ENCODE data around the gene KRTAP5-5. TPM values are rescaled to one million over a fixed set of nuclear protein-coding genes. Genes with fewer than 3 reads are reported as not detected.

Gene KRTAP5-5
- total and polyA plus RNA-seq, 2 of the 13 experiments (the other 11 are each of a cell fraction or from before 2014, with no cell fraction given), result not detected

DNA sequence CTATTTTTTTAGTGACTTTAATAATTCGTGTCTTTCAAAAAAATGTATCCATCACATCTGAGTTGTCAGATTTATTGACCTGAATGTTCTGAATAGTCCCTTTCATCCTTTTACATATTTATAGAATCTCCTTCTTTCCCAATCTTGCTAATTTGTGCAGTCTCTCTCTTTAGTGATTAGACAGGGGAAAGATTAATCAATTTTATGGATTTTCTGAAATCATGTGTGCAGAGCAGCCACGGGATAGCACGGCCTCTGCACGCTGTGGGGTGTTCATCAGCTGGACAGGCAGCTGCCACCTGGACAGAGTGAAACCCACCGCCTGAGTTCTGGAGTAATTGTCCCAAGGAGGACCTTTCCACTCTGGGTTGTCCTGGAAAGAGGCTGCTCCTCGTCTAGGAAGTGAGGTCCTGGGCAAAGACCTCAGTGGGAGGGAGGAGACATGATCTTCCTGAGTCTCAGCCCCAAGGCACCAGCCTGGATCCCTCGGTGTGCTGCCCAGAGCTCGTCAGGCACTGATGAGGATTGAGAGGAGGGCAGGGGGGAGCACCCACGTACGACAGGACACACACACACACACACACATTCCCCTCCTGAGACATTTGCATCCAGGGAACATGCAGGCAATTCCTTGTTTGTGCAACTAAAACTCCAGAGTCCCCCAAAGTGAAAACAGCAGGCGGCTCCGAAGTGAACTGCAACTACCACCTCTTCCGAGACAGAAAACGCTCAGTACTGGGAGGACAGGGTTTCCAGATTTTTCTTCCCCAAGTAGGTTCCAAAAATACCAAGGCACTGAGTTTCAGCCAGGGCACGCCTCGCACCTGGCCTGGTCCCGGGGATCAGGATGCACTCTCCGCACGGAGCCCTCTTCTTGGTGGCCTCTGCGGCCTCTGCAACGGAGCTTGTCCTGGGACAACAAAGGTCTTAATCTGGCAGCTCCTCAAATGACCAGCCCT lies 44.9 kb downstream of the KRTAP5-5 start (continued):
- TF ChIP-seq, protein P1, sequence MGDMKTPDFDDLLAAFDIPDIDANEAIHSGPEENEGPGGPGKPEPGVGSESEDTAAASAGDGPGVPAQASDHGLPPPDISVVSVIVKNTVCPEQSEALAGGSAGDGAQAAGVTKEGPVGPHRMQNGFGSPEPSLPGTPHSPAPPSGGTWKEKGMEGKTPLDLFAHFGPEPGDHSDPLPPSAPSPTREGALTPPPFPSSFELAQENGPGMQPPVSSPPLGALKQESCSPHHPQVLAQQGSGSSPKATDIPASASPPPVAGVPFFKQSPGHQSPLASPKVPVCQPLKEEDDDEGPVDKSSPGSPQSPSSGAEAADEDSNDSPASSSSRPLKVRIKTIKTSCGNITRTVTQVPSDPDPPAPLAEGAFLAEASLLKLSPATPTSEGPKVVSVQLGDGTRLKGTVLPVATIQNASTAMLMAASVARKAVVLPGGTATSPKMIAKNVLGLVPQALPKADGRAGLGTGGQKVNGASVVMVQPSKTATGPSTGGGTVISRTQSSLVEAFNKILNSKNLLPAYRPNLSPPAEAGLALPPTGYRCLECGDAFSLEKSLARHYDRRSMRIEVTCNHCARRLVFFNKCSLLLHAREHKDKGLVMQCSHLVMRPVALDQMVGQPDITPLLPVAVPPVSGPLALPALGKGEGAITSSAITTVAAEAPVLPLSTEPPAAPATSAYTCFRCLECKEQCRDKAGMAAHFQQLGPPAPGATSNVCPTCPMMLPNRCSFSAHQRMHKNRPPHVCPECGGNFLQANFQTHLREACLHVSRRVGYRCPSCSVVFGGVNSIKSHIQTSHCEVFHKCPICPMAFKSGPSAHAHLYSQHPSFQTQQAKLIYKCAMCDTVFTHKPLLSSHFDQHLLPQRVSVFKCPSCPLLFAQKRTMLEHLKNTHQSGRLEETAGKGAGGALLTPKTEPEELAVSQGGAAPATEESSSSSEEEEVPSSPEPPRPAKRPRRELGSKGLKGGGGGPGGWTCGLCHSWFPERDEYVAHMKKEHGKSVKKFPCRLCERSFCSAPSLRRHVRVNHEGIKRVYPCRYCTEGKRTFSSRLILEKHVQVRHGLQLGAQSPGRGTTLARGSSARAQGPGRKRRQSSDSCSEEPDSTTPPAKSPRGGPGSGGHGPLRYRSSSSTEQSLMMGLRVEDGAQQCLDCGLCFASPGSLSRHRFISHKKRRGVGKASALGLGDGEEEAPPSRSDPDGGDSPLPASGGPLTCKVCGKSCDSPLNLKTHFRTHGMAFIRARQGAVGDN (CRISPR knock-in tag; IDR thresholded peaks at IDR 0.05), result peak; percentile 94
- TF ChIP-seq, protein P2, sequence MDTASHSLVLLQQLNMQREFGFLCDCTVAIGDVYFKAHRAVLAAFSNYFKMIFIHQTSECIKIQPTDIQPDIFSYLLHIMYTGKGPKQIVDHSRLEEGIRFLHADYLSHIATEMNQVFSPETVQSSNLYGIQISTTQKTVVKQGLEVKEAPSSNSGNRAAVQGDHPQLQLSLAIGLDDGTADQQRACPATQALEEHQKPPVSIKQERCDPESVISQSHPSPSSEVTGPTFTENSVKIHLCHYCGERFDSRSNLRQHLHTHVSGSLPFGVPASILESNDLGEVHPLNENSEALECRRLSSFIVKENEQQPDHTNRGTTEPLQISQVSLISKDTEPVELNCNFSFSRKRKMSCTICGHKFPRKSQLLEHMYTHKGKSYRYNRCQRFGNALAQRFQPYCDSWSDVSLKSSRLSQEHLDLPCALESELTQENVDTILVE (CRISPR knock-in tag; IDR thresholded peaks at IDR 0.05), result no peak
- TF ChIP-seq, protein P3, sequence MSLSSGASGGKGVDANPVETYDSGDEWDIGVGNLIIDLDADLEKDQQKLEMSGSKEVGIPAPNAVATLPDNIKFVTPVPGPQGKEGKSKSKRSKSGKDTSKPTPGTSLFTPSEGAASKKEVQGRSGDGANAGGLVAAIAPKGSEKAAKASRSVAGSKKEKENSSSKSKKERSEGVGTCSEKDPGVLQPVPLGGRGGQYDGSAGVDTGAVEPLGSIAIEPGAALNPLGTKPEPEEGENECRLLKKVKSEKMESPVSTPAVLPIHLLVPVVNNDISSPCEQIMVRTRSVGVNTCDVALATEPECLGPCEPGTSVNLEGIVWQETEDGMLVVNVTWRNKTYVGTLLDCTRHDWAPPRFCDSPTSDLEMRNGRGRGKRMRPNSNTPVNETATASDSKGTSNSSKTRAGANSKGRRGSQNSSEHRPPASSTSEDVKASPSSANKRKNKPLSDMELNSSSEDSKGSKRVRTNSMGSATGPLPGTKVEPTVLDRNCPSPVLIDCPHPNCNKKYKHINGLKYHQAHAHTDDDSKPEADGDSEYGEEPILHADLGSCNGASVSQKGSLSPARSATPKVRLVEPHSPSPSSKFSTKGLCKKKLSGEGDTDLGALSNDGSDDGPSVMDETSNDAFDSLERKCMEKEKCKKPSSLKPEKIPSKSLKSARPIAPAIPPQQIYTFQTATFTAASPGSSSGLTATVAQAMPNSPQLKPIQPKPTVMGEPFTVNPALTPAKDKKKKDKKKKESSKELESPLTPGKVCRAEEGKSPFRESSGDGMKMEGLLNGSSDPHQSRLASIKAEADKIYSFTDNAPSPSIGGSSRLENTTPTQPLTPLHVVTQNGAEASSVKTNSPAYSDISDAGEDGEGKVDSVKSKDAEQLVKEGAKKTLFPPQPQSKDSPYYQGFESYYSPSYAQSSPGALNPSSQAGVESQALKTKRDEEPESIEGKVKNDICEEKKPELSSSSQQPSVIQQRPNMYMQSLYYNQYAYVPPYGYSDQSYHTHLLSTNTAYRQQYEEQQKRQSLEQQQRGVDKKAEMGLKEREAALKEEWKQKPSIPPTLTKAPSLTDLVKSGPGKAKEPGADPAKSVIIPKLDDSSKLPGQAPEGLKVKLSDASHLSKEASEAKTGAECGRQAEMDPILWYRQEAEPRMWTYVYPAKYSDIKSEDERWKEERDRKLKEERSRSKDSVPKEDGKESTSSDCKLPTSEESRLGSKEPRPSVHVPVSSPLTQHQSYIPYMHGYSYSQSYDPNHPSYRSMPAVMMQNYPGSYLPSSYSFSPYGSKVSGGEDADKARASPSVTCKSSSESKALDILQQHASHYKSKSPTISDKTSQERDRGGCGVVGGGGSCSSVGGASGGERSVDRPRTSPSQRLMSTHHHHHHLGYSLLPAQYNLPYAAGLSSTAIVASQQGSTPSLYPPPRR (CRISPR knock-in tag; IDR thresholded peaks at IDR 0.05; ENCODE audit: borderline replicate concordance), result no peak
- 0 out of 2 replicates have a peak, but pooled peaks have one; percentile 63 for TF ChIP-seq MED13 (CRISPR knock-in tag; IDR thresholded peaks at IDR 0.05)
- peak; percentile 90 for TF ChIP-seq KAT2B (IDR thresholded peaks at IDR 0.05; ENCODE audit: borderline replicate concordance, low read depth, low read length)
- TF ChIP-seq, protein P4, sequence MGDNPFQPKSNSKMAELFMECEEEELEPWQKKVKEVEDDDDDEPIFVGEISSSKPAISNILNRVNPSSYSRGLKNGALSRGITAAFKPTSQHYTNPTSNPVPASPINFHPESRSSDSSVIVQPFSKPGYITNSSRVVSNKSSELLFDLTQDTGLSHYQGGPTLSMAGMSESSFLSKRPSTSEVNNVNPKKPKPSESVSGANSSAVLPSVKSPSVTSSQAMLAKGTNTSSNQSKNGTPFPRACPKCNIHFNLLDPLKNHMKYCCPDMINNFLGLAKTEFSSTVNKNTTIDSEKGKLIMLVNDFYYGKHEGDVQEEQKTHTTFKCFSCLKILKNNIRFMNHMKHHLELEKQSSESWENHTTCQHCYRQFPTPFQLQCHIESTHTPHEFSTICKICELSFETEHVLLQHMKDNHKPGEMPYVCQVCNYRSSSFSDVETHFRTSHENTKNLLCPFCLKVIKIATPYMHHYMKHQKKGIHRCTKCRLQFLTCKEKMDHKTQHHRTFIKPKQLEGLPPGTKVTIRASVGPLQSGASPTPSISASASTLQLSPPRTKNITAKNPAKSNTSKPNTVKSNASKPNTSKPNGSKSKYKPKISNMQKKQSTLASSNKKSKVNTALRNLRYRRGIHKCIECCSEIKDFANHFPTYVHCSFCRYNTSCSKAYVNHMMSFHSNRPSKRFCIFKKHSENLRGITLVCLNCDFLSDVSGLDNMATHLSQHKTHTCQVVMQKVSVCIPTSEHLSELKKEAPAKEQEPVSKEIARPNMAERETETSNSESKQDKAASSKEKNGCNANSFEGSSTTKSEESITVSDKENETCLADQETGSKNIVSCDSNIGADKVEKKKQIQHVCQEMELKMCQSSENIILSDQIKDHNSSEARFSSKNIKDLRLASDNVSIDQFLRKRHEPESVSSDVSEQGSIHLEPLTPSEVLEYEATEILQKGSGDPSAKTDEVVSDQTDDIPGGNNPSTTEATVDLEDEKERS (CRISPR knock-in tag; IDR thresholded peaks at IDR 0.05), result peak; percentile 64; the same call in 1 of the 2 replicates
- TF ChIP-seq, protein P5, sequence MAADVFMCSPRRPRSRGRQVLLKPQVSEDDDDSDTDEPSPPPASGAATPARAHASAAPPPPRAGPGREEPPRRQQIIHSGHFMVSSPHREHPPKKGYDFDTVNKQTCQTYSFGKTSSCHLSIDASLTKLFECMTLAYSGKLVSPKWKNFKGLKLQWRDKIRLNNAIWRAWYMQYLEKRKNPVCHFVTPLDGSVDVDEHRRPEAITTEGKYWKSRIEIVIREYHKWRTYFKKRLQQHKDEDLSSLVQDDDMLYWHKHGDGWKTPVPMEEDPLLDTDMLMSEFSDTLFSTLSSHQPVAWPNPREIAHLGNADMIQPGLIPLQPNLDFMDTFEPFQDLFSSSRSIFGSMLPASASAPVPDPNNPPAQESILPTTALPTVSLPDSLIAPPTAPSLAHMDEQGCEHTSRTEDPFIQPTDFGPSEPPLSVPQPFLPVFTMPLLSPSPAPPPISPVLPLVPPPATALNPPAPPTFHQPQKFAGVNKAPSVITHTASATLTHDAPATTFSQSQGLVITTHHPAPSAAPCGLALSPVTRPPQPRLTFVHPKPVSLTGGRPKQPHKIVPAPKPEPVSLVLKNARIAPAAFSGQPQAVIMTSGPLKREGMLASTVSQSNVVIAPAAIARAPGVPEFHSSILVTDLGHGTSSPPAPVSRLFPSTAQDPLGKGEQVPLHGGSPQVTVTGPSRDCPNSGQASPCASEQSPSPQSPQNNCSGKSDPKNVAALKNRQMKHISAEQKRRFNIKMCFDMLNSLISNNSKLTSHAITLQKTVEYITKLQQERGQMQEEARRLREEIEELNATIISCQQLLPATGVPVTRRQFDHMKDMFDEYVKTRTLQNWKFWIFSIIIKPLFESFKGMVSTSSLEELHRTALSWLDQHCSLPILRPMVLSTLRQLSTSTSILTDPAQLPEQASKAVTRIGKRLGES (CRISPR knock-in tag; IDR thresholded peaks at IDR 0.05; ENCODE audit: borderline replicate concordance), result 0 out of 2 replicates have a peak, but pooled peaks have one; percentile 18
